ENCODE measurements around the gene NUP210L. TPM values are rescaled to one million over a fixed set of nuclear protein-coding genes. Genes with fewer than 3 reads are reported as not detected.

The NUP210L gene
- total and polyA plus RNA-seq, 9 of the 15 experiments (the other 6 are each of a cell fraction or from before 2014, with no cell fraction given), result 0.01 to 0.04 TPM; not detected in 7

GRCh38 chr1:154178013-154178412, 23.1 kb upstream of the NUP210L start:
- Histone ChIP-seq H3K4me2 (ENCODE audit: insufficient read depth, low read length) (peak overlapping the region; percentile 74), H3K27me3 (ENCODE audit: control insufficient read depth in 2 of 2, insufficient read depth in 2 of 2, low read length in 2 of 2) (no peaks in the 10 kb centered on the region), H4K20me1 (replicated peaks; ENCODE audit: control insufficient read depth, insufficient read depth, low read length) (peaks cover 55% of the 10 kb centered on the region), H3K9me3 (replicated peaks; ENCODE audit: control insufficient read depth, insufficient read depth, low read depth, low read length) (no peaks in the 10 kb centered on the region; the same call in 1 of the 2 replicates), H3K36me3 (ENCODE audit: control insufficient read depth, insufficient read depth, low read length) (peaks cover 74% of the 10 kb centered on the region), H3K4me3 (peak overlapping the region; percentile 2; the same call in 1 of the 2 replicates), H3K27ac (ENCODE audit: extremely low read depth, low read depth, low read length) (peak overlapping the region; percentile 65), H3K9me1 (ENCODE audit: control insufficient read depth, insufficient read depth, low read length) (no peaks in the 10 kb centered on the region), H3K9ac (ENCODE audit: insufficient read depth in 1 of 2, low read depth in 2 of 2, low read length in 2 of 2) (peak overlapping the region in 1 of 2 experiments; percentile 5; a peak in 1 of 4 replicates), H2AFZ (ENCODE audit: low read depth, low read length) (no peak overlapping the region), H3K4me1 (replicated peaks in 1 of 2; ENCODE audit: control insufficient read depth in 2 of 2, insufficient read depth in 2 of 2, low read length in 2 of 2) (peaks cover 17 to 40% of the 10 kb centered on the region in 2 experiments), H3K79me2 (ENCODE audit: control insufficient read depth, insufficient read depth, low read length) (peaks cover 87% of the 10 kb centered on the region)
- CTCF ChIA-PET (ENCODE audit: low intra/inter-chr PET ratio), result no interaction called here
- 0% methylated on average over 2 of the region's 2 CpGs for WGBS (ENCODE audit: insufficient coverage, low coverage, missing lambda C conversion rate)
- POLR2A ChIA-PET, result interaction anchor here (0.6 to 3.9 kb wide), 8 partner anchors 9 to 884 kb away, joined by 3 to 22 read pairs (median 3); partner anchors contain the start of gene RPS27
- peak; percentile 37 to 85 (median 58) for DNase-seq (ENCODE audit: extremely low read depth in 1 of 4, low spot score in 3 of 4)
- ATAC-seq, result peak; percentile 46
- BruUV-seq (replicated peaks), result no TSS peak
- in situ Hi-C loops (cut with MboI) (no loop called here), intact Hi-C loops (cut with micrococcal nuclease) (no loop called here)
- FAIRE-seq, result peak; percentile 68
- TF ChIP-seq CREM (IDR thresholded peaks at IDR 0.05; ENCODE audit: low read depth) (0 out of 2 replicates have a peak, but pooled peaks have one; percentile 20), ZNF764 (CRISPR knock-in tag; IDR thresholded peaks at IDR 0.05; ENCODE audit: low read depth) (no peak), RBM15 (IDR thresholded peaks at IDR 0.05; ENCODE audit: insufficient read depth, low read length) (no peak), EGR1 (conservative IDR thresholded peaks at IDR 0.05) (peak; percentile 94), MBD1 (CRISPR knock-in tag; IDR thresholded peaks at IDR 0.05) (no peak), RFX1 (IDR thresholded peaks at IDR 0.05) (peak; percentile 96), JUNB (CRISPR knock-in tag; conservative IDR thresholded peaks at IDR 0.05) (no peak), MAZ (CRISPR knock-in tag; conservative IDR thresholded peaks at IDR 0.05 in 1 of 2, IDR thresholded peaks at IDR 0.05 in 1 of 2) (0 out of 4 replicates have a peak, but pooled peaks of 1 of the 2 experiments have one; percentile 35), HMBOX1 (IDR thresholded peaks at IDR 0.05) (peak; percentile 99), LCOR (CRISPR knock-in tag; IDR thresholded peaks at IDR 0.05) (0 out of 2 replicates have a peak, but pooled peaks have one; percentile 21), MEF2D (tag; conservative IDR thresholded peaks at IDR 0.05; ENCODE audit: low read depth) (no peak), YBX1 (IDR thresholded peaks at IDR 0.05) (no peak), EP300 (IDR thresholded peaks at IDR 0.05; ENCODE audit: low read length) (peak; percentile 28; the same call in 1 of the 2 replicates), TAF7 (tag; IDR thresholded peaks at IDR 0.05) (no peak), SMARCA4 (IDR thresholded peaks at IDR 0.05) (0 out of 2 replicates have a peak, but pooled peaks have one; percentile 6), CBFA2T3 (IDR thresholded peaks at IDR 0.05) (peak; percentile 30; the same call in 1 of the 2 replicates), TCF3 (CRISPR knock-in tag; IDR thresholded peaks at IDR 0.05) (peak; percentile 44)
- TF ChIP-seq, protein P1, sequence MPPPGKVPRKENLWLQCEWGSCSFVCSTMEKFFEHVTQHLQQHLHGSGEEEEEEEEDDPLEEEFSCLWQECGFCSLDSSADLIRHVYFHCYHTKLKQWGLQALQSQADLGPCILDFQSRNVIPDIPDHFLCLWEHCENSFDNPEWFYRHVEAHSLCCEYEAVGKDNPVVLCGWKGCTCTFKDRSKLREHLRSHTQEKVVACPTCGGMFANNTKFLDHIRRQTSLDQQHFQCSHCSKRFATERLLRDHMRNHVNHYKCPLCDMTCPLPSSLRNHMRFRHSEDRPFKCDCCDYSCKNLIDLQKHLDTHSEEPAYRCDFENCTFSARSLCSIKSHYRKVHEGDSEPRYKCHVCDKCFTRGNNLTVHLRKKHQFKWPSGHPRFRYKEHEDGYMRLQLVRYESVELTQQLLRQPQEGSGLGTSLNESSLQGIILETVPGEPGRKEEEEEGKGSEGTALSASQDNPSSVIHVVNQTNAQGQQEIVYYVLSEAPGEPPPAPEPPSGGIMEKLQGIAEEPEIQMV (tag; conservative IDR thresholded peaks at IDR 0.05; ENCODE audit: low read depth), result no peak
- TF ChIP-seq, protein P2, sequence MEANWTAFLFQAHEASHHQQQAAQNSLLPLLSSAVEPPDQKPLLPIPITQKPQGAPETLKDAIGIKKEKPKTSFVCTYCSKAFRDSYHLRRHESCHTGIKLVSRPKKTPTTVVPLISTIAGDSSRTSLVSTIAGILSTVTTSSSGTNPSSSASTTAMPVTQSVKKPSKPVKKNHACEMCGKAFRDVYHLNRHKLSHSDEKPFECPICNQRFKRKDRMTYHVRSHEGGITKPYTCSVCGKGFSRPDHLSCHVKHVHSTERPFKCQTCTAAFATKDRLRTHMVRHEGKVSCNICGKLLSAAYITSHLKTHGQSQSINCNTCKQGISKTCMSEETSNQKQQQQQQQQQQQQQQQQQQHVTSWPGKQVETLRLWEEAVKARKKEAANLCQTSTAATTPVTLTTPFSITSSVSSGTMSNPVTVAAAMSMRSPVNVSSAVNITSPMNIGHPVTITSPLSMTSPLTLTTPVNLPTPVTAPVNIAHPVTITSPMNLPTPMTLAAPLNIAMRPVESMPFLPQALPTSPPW (CRISPR knock-in tag; IDR thresholded peaks at IDR 0.05), result peak; percentile 50; the same call in 1 of the 2 replicates

All from K562 (cell line).